ENCODE data around the gene CAMKK1. TPM values are rescaled to one million over a fixed set of nuclear protein-coding genes. Genes with fewer than 3 reads are reported as not detected.

The CAMKK1 gene
- total RNA-seq, 1 donor from 2014 or later = 3.4 TPM

DNA sequence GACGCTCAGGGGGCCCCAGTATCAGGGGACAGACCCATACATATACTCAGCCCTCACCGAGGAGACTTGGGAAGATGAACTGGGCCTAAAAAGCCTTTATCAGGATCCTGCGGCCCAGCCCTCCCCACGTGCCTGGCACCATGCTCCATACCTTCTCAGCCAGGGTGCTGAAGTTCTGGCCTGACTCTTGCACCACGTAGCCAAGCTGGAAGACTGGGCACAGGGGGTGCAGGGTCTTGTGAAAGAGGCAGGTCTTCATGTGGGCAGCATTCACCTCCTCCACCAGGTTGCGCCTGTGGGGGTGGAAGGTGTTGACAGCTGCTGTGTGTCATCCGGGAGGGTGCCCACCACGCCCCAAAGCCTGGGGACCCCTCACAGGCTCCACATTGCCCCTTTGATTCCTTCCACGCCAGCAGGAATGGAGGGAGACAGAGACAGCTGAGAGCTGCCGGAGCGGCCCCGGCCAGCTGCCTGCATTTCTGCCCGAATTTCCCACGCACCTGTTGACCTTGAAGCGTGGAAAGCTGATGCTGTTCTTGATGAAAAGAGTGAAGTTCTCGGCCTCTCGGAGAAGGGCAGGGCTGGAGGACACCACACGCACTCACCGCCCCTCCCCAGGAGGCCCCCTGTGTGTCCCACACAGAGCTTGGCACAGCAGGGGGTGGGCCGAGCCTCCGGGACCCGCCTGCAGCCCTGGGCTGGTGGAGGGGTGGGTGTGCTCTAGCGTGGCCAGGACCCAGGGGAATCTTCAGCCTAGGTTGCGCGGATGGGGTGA is 10.4 kb upstream of the CAMKK1 start:
- intact Hi-C loops (cut with micrococcal nuclease) = no loop called here
- DNase-seq (no peak), ATAC-seq (no peak)

DNA sequence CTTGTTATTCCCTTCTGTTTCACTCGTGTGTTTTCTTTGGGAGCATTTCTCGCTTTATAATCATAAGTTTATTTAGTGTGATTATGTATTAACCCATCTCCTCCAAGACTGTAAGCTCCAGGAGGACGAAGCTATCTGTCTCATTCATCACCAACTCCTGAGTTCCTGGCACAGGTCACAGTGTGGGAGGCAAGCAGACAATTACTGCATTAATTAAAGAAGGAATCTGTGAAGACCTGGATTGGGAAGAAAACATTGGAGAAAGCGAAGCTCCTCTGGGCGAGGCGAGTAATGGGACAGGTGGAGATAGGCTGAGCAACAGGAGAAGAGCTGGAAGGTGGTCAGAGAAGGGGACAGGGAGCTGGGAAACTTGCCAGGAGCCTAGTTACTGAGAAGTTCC is 7.8 kb upstream of the CAMKK1 start:
- intact Hi-C loops (cut with micrococcal nuclease) = no loop called here

DNA sequence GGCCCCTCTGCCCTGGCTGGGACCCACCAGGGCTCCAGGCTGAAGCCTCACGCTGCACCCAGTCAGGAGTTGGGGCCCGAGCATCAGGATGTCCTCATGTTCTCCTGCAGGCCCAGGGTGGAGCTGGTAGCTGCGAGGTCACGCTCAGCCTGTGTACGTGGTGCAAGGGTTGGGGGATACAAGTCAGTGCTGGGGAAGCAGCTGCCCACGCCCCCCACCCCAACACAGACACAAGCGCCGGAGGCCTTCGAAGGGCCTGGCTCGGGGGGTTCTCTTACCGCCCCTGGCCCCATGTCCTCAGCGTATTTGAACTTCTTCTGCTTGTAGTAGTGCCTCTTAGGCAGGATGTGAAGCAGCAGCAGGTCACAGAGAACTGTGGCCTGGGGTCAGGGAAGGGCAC is 4.9 kb upstream of the CAMKK1 start:
- ATAC-seq = no peak
- intact Hi-C loops (cut with micrococcal nuclease) = no loop called here
- DNase-seq = no peak

More for the DNA sequence above, 7.8 kb upstream of the CAMKK1 start:
- DNase-seq (no peak), ATAC-seq (no peak)

DNA sequence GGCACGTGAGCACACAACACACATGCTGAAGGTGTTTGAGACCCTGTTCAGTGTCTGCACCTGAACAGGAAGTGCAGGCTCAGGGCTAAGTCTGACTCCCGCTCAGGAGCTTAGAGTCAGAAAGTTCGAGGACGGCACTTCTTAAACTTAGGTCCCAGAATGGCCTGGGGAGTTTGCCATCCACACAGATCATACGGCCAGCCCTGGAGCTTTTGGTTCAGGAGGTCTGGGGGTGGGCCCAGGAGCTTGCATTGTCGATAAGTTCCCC is 4.0 kb upstream of the CAMKK1 start:
- intact Hi-C loops (cut with micrococcal nuclease) = no loop called here
- no peak for DNase-seq
- no peak for ATAC-seq

DNA sequence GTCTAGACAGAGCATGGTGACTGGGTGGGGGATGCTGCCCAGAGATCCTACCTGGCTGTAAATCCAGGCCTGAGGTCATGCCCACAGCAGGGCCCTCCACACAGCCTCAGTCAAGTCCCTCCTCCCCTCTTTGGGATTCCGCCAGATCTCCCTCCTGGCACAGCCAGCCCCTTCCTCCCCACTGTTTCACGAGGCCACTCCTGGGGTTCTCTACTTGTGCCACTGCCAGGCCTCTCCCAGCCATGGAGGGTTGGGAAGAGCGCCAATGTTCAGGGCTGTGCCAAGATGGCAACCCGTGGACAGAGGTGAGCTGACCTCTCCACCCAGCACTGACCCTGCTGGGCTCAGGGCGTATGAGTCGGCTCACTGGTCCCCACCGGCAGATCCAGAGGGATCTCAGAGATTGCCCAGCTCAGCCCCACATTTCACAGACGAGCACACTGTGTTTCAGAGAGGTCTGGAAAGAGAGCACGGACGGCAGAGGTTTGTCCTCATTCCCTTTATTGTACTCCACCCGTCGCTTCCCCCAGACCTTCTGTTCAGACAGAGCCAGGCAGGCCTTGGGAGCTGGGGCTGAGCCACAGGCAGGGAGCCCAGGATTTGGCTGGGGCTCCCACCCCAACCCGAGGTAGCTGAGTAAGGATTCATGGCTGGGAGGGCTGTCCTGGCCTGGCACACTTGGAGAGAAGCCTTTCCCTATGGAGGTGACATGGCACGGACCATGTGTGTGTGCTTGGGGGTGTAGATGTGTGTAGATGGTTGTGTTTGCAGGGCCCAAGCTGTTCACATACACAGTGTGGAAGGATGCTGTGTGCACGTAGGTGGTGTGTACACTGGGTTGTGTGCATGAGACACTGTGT is 3.5 kb upstream of the CAMKK1 start:
- intact Hi-C loops (cut with micrococcal nuclease) = no loop called here
- ATAC-seq (no peak), DNase-seq (no peak)

DNA sequence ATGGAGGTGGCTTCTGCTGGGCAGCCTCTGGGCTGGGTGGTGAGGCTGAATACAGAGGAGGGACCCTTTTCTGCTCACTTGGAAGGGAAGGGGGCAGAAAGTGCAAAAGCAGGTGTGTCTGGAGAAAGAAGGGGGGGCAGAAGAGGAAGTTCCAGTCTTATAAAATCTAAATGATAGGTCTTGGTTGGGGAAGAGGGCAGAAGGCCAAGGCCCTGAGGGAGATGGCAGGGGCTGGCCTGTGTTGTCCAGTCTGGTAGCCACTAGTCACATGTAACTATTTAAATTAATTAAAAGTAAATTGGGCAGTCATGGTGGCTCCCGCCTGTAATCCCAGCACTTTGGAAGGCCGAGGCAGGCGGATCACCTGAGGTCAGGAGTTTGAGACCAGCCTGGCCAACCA is 2.5 kb upstream of the CAMKK1 start:
- DNase-seq (no peak), ATAC-seq (no peak)
- intact Hi-C loops (cut with micrococcal nuclease) = no loop called here

DNA sequence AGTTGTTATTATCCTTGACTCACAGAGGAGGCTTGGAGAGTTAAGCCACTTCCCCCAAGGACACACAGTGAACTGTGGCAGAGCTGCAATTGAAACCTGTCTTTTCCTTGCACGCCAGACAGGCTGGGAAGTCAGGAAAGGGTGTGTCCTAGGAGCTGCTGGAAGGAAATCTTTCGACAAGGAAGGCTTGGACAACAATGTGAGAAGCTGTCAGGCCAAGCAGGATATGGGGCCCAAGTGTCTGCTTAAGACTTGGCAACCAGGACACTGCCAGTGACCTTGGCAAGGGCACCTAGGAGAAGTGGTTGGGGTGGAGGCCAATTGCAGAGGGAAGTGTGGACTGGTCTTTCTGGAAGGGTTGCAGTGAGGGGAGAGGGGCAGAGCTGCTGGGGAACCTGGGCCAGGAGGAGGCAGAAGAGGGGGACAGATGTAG is 2.1 kb upstream of the CAMKK1 start:
- no peak for DNase-seq
- ATAC-seq = peak; percentile 8
- intact Hi-C loops (cut with micrococcal nuclease) = no loop called here

DNA sequence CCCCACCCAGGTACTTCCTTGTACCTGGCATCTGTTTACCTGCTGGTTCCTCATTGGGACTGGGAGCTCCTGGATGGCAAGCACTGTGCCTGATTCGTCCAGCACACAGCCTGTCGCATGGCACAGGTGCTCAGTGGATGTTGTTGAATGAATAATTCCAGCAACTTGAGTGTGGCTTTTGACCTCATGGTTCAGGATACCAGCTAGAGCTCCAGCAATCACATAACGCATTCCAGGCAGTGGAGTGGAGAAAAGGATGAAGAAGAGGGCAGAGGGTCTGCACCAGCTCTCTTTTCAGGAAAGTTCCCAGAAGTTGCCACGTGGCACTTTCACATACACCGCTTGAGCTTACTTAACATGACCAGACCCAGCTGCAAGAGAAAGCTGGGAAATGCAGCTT is 1.3 kb upstream of the CAMKK1 start:
- intact Hi-C loops (cut with micrococcal nuclease) = no loop called here
- DNase-seq (no peak), ATAC-seq (no peak)

DNA sequence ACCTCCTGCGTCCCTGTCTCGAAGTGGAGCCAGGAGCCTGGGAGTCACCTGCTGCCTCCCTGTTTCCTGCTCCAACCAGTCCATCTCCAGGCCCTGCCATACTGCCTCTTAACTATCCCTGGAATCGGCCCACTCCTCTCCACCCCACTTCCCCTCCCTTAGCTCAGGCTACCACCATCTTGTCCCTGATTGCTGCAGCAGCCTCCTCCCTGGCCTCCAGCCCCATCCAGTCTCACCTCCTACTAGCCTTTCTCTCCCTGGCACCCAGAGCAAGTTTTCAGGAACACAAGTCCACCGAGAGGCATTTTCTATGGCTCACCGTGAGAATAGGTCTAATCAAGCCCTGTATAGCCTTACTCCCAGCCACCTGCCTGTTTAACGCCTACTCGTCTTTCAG is 865 bp upstream of the CAMKK1 start:
- DNase-seq (no peak), ATAC-seq (no peak)
- intact Hi-C loops (cut with micrococcal nuclease) = no loop called here

DNA sequence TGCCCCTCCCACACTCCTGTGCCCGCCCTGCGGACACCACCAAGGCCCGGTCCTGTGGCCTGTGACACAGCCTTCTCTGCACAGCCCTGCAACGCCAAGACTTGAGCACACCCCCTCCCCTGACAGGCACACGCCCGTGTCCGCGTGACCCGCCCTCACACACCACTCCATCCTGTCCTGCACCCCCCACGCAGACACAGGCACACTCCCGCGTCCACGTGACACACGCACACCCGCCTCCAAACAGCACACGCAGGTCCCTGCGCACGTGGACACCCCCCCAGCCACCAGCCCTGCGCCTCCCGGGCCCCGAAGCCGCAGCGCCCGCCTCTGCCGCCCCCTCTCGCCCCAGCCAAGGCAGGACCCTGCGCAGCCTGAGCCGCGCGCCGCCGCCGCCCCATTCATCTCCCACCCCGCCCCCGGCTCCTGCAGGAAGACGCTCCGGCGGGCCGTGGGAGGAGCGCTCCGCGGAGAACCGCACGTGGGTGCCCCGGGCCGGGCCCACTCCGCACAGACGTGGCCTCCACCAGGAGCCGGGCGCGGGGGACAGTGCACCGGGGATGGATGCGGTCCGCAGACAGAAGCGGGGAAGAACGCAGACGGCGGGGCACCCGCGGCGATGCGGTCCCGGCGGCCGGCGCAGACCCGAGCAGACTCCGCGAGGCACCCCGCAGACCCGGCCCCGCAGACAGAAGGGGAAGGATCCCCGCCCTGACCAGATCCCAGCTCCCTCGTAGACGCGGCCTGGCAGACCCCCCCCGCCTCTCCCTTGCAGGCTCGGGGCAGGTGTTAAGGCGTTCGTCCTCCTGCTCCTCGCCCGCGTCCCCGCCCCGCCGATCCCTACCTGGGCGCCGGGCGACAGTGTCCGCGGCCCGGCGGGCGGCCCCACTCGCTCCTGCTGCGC is 506 bp downstream of the CAMKK1 start:
- peak; percentile 37 for ATAC-seq
- peak; percentile 85 for DNase-seq
- intact Hi-C loops (cut with micrococcal nuclease) = no loop called here

DNA sequence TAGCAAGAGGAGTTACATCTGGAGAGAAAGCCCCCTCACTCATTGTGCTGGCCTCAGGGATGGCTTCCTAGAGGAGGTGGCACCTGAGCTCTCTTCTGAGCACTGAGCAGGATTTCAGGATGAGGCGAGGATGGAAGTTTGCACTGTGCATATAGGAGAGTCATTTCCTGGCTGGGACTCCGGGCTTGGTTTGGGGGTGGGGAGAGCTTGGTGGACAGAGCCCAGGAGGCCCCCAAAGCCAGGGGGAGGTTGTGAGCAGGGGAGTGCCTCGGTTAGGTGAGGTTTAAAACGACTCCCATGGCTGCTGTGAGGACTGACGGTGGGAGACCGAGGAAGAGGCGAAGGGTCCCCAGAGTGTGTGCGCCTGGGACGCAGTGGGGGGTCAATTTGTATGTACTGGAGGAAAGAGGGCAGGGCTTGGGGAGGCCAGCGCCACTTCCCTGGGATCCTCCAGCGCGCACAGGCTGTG is 1.2 kb downstream of the CAMKK1 start:
- intact Hi-C loops (cut with micrococcal nuclease) = no loop called here
- ATAC-seq (no peak), DNase-seq (no peak)

DNA sequence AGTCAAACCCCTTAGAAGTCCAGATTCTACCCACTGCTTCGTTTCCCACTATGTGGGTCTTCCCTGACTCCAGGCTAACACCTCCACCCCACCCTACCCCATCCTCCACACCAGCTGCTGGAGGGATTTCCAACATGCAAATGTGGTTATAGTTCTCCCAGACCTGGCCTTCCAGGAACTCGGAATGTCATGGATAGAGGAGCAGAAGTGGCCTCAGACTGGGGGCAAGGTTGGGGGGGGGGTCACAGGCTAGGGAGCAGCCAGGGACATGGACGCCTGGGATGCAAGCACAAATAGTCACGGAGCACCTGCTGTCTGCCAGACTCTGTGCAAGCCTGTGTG is 2.0 kb downstream of the CAMKK1 start:
- DNase-seq = no peak
- no peak for ATAC-seq
- intact Hi-C loops (cut with micrococcal nuclease) = no loop called here

DNA sequence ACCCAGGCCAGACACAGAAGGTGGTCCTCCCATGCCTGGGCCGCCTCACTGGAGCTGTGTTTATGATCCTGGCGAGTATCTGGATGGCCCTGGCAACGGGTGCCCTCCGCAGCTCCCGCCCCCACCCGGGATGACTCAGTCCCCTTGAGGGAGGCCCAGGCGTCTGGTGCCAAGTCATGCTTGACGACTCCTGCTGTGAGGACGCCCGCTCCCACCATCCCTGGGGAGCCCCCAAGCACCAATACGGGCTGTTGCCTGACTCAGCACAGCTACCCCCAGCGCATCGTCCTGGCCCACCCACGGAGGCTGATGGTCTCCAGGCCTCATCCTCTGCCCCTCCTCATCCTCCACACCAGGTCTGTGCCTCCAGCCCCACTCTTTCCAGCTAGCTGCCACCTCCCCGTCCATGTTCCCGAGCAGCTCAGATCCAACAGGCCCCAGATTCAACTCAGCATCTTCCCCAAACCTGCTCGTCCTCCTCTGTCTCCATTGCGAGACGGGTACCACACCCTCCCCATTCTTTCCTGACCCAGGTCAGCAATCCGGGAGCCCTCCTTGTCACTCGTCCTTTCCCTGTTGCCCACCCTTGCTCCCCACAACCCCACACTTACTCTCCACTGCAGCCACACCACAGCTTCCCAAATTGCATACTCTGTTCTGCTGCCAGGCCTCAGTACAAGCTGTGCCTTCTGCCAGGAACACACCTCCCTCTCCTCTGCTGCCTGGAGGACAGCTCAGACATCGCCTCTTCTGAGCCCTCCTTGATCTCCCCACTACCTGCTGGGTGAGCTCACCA is 2.6 kb downstream of the CAMKK1 start:
- peak; percentile 73 for DNase-seq
- intact Hi-C loops (cut with micrococcal nuclease) = no loop called here
- peak; percentile 2 for ATAC-seq

DNA sequence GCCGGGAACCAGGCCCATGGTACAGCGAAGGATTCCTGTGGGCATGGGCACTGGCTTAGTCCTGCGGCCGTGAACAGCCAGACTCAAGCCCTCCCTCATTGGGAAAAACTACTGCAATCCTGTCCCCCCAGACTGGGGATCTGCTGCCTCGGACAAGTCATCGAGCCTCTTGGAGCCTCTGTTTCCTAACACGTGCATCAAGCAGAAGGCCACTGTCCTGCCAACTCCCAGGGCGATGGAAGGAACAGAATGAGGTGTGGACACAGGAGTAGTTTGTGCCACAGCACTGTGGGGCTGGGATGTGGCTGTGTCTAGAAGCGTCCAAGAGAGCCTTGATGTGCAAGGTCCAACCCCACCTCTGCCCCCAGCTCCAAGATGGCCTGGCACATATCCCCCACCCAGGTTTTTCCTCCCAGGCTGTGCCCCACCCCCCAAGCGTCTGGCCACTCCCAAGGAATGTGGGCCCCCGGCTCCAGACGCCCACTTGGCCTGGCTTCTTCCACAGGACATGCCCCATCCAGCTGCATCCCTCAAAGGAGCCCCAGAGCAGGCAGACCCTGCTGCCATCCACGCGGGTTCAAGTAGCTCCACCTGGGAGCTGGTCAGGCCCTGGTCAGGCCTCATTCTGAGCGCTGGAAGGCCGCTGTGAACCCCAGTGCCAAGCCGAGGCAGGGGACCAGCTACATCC is 3.4 kb downstream of the CAMKK1 start:
- ATAC-seq (no peak), DNase-seq (no peak)
- intact Hi-C loops (cut with micrococcal nuclease) = no loop called here

DNA sequence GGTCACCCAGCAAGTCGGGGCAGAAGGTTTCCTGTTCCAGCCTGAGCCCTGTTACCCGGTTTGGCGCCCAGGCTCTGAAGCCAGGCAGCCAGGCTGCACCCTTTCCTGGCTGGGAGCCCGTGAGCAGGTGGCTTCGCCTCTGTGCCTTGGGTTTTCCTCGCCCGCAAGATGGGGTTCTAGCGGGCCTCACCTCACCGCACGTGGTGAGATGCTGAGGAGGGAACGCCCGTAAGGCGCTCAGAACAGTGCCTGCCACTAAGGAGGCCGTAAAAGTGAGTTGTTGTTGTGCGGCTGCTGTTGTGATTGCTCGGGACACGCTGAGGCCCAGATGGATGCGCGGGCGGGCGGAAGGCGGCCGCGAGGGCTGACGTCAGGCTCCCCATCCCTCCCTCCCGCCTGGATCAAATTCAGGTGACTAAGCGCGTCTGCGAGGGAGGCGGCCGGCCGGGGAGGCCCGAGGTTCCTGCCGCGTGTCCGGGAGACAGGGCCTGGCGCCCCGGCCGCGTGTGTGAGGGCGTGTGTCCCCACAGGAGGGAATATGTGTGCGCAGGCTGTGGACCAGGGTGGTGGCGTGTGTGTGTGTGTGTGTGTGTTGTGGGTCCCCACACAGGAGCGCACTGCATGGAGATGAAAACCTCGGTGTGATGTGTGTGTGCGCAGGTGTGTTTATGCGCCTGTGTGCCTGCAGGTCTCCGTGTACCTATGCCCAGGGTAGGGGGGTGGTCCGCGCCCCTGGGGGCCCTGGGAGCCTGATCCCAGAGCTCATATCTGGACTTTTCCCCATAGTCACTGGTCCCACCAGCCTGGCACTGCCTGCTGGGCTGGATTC is 4.3 kb downstream of the CAMKK1 start:
- DNase-seq (peak; percentile 83), ATAC-seq (peak; percentile 32)
- intact Hi-C loops (cut with micrococcal nuclease) = no loop called here

DNA sequence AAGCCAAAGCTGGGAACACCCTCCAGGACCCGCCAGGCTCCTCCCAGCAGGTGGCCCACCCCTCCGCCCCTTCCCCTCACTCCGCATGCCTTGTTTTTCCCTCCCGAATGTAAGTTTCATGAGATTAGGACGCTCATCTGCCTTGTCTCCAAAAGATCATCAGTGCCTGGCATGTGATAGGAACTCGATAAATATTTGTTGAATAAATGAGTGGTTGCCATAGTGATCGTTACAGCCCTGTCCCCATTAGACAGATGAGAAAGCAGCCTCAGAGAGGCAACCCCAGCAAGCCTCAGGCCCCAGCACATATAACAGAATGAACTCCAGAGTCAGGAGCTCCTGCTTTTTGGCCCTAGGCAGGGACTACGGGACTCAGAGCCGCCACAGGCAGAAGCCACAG is 5.0 kb downstream of the CAMKK1 start:
- intact Hi-C loops (cut with micrococcal nuclease) = no loop called here
- no peak for DNase-seq
- no peak for ATAC-seq

DNA sequence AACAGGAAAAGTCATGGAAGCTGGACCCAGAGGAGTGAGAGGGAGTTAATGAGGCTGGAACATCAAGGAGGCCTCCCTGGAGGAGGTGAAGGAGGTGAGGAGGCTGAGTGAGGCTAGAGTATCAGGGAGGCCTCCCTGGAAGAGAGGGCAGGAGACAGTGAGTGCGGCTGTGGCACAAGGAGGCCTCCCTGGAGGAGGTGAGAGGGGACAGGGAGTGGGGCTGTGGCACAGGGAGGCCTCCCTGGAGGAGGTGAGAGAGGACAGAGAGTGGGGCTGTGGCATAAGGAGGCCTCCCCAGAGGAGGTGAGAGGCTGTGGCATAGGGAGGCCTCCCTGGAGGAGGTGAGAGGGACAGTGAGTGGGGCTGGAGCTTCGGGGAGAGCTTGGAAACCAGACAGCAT is 5.5 kb downstream of the CAMKK1 start:
- ATAC-seq (no peak), DNase-seq (no peak)
- intact Hi-C loops (cut with micrococcal nuclease) = no loop called here

DNA sequence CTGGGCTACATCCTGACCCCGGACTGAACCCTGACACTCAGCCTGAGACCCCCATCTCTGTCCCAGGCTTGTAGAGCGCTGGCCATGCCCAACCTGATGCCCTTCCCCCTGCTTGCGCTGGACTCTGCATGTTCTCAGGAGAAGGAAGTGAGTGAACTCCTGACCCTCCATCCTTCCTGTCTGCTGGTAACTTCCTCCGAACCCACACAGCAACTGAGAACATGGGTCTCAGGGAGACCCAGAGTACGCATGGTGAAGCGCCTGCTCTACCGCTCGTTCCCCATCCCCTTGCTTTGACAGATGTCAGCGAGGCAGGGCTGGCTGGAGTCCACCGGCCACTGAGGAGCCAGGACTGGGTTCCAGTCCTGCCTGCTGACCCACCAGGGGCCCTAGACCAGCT is 6.1 kb downstream of the CAMKK1 start:
- peak; percentile 48 for DNase-seq
- intact Hi-C loops (cut with micrococcal nuclease) = no loop called here
- peak; percentile 15 for ATAC-seq
